Loucy (cell line): ENCODE data around the gene SLC6A20.

Source experiments
- H2AFZ ChIP-seq: fragments of 200-600 bp; sonication (generic); 2 replicates; pipeline ENCODE4 v1.6.0; 2016; ENCODE audit warnings: antibody characterized with exemption, mild to moderate bottlenecking, low read length, moderate library complexity
- H3F3A ChIP-seq: fragments of 200-600 bp; 2 replicates; pipeline ENCODE4 v1.6.0; 2016; ENCODE audit warnings: antibody characterized with exemption, low read depth, mild to moderate bottlenecking
- H3K27me3 ChIP-seq: fragments of 200-600 bp; sonication (generic); 2 replicates; pipeline ENCODE4 v1.6.1; 2014; ENCODE audit warnings: low read length, mild to moderate bottlenecking; ENCODE audit not compliant: insufficient read depth, poor library complexity, severe bottlenecking
- H3K36me3 ChIP-seq: fragments of 200-600 bp; sonication (generic); 2 replicates; pipeline ENCODE4 v1.6.1; 2016; ENCODE audit warnings: low read length; ENCODE audit not compliant: insufficient read depth
- H3K4me1 ChIP-seq: fragments of 200-600 bp; sonication (generic); 2 replicates; pipeline ENCODE4 v1.5.1; 2014; ENCODE audit warnings: low read length, mild to moderate bottlenecking; ENCODE audit not compliant: insufficient read depth, poor library complexity, severe bottlenecking
- H3K4me2 ChIP-seq: fragments of 200-600 bp; sonication (generic); 2 replicates; pipeline ENCODE4 v1.6.0; 2014; ENCODE audit warnings: antibody characterized with exemption, low read length, low read depth, mild to moderate bottlenecking; ENCODE audit not compliant: poor library complexity, severe bottlenecking
- H3K4me3 ChIP-seq: fragments of 200-600 bp; sonication (generic); 2 replicates; pipeline ENCODE4 v1.5.1; 2014; ENCODE audit warnings: low read length, mild to moderate bottlenecking, mixed read lengths; ENCODE audit not compliant: poor library complexity, severe bottlenecking
- H3K79me2 ChIP-seq: fragments of 200-600 bp; sonication (generic); 2 replicates; pipeline ENCODE4 v1.6.1; 2014; ENCODE audit warnings: low read length; ENCODE audit not compliant: insufficient read depth
- H3K9ac ChIP-seq: fragments of 200-600 bp; sonication (generic); 2 replicates; pipeline ENCODE4 v1.6.0; 2014; ENCODE audit warnings: mild to moderate bottlenecking, low read depth, low read length, moderate library complexity; ENCODE audit not compliant: poor library complexity, severe bottlenecking
- H3K9me2 ChIP-seq: fragments of 200-600 bp; sonication (generic); replicated peaks from 2 replicates; pipeline ENCODE4 v1.6.1; 2016; ENCODE audit warnings: low read depth, low read length, mixed read lengths
- H3K9me3 ChIP-seq: fragments of 200-600 bp; sonication (generic); 2 replicates; pipeline ENCODE4 v1.6.1; 2014; ENCODE audit warnings: mild to moderate bottlenecking, antibody characterized with exemption, low read length, low read depth; ENCODE audit not compliant: insufficient read depth
- H4K20me1 ChIP-seq: fragments of 200-600 bp; sonication (generic); 2 replicates; pipeline ENCODE4 v1.6.0; 2014; ENCODE audit warnings: antibody characterized with exemption, low read length, mild to moderate bottlenecking; ENCODE audit not compliant: insufficient read depth, poor library complexity, severe bottlenecking
- CTCF ChIP-seq: fragments of 200-600 bp; sonication (generic); conservative IDR thresholded peaks from 2 replicates; pipeline ENCODE4 v1.5.1; 2014; ENCODE audit warnings: mild to moderate bottlenecking, antibody characterized with exemption, low read length
- EZH2phosphoT487 ChIP-seq: fragments of 200-600 bp; IDR thresholded peaks from 2 replicates; pipeline ENCODE4 v1.6.1; 2018; ENCODE audit warnings: antibody characterized with exemption, mild to moderate bottlenecking, moderate library complexity, borderline replicate concordance

Gene SLC6A20

GRCh38 chr3:45777111-45777745, 19.1 kb downstream of the SLC6A20 start:
- TF ChIP-seq EZH2phosphoT487 (no peak), CTCF (no peak)
- H3K4me3 ChIP-seq, result no peak overlapping the region
- H3K36me3 ChIP-seq, result no peaks in the 10 kb centered on the region
- no peaks in the 10 kb centered on the region for H3K9me3 ChIP-seq
- no peak overlapping the region for H3K9ac ChIP-seq
- H3K9me2 ChIP-seq, result no peaks in the 10 kb centered on the region
- H3K4me2 ChIP-seq, result no peak overlapping the region
- H3K79me2 ChIP-seq, result no peaks in the 10 kb centered on the region
- no peak overlapping the region for H2AFZ ChIP-seq
- H4K20me1 ChIP-seq, result no peaks in the 10 kb centered on the region
- H3K27me3 ChIP-seq, result peaks cover 9% of the 10 kb centered on the region
- H3F3A ChIP-seq, result no peaks in the 10 kb centered on the region
- no peaks in the 10 kb centered on the region for H3K4me1 ChIP-seq

GRCh38 chr3:45776611-45777010, 19.7 kb downstream of the SLC6A20 start:
- TF ChIP-seq EZH2phosphoT487, result no peak
- TF ChIP-seq CTCF, result no peak

GRCh38 chr3:45776301-45776595, 20.1 kb downstream of the SLC6A20 start:
- Histone ChIP-seq H3K4me2 (no peak overlapping the region), H3K9me2 (no peaks in the 10 kb centered on the region), H4K20me1 (no peaks in the 10 kb centered on the region), H3K4me3 (no peak overlapping the region), H2AFZ (no peak overlapping the region), H3K4me1 (no peaks in the 10 kb centered on the region), H3K9ac (no peak overlapping the region), H3K79me2 (no peaks in the 10 kb centered on the region), H3K36me3 (no peaks in the 10 kb centered on the region), H3K9me3 (no peaks in the 10 kb centered on the region), H3F3A (no peaks in the 10 kb centered on the region), H3K27me3 (peaks cover 16% of the 10 kb centered on the region)
- no peak for TF ChIP-seq EZH2phosphoT487
- TF ChIP-seq CTCF, result no peak

More at GRCh38 chr3:45776611-45777010, 19.7 kb downstream of the SLC6A20 start:
- H3K27me3 ChIP-seq, result peaks cover 13% of the 10 kb centered on the region
- H3K4me2 ChIP-seq, result no peak overlapping the region
- H3K4me3 ChIP-seq, result no peak overlapping the region
- H3K4me1 ChIP-seq, result no peaks in the 10 kb centered on the region
- no peak overlapping the region for H3K9ac ChIP-seq
- no peak overlapping the region for H2AFZ ChIP-seq
- H3K36me3 ChIP-seq, result no peaks in the 10 kb centered on the region
- H3K9me2 ChIP-seq, result no peaks in the 10 kb centered on the region
- no peaks in the 10 kb centered on the region for H3F3A ChIP-seq
- H4K20me1 ChIP-seq, result no peaks in the 10 kb centered on the region
- H3K79me2 ChIP-seq, result no peaks in the 10 kb centered on the region
- H3K9me3 ChIP-seq, result no peaks in the 10 kb centered on the region
